ENCODE measurements around the gene PHOX2A. TPM values are rescaled to one million over a fixed set of nuclear protein-coding genes. Genes with fewer than 3 reads are reported as not detected.

Gene PHOX2A
- total RNA-seq, 4 donors from 2014 or later, result not detected

GRCh38 chr11:72249961-72250360 is 6.0 kb upstream of the PHOX2A start:
- H3K4me1 ChIP-seq, result no peaks in the 10 kb centered on the region
- intact Hi-C loops (cut with DNase I; ENCODE audit: low total_unique reads), result no loop called here
- TF ChIP-seq POLR2A (IDR thresholded peaks at IDR 0.05), result no peak
- TF ChIP-seq, protein P1, sequence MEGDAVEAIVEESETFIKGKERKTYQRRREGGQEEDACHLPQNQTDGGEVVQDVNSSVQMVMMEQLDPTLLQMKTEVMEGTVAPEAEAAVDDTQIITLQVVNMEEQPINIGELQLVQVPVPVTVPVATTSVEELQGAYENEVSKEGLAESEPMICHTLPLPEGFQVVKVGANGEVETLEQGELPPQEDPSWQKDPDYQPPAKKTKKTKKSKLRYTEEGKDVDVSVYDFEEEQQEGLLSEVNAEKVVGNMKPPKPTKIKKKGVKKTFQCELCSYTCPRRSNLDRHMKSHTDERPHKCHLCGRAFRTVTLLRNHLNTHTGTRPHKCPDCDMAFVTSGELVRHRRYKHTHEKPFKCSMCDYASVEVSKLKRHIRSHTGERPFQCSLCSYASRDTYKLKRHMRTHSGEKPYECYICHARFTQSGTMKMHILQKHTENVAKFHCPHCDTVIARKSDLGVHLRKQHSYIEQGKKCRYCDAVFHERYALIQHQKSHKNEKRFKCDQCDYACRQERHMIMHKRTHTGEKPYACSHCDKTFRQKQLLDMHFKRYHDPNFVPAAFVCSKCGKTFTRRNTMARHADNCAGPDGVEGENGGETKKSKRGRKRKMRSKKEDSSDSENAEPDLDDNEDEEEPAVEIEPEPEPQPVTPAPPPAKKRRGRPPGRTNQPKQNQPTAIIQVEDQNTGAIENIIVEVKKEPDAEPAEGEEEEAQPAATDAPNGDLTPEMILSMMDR (IDR thresholded peaks at IDR 0.05), result no peak
- no peak for DNase-seq
- H3K4me3 ChIP-seq, result no peak overlapping the region
- no peak overlapping the region for H3K27ac ChIP-seq
- no peaks in the 10 kb centered on the region for H3K36me3 ChIP-seq
- H3K27me3 ChIP-seq, result peaks cover 0 to 13% of the 10 kb centered on the region in 2 donors
- H3K9me3 ChIP-seq, result no peaks in the 10 kb centered on the region

DNA sequence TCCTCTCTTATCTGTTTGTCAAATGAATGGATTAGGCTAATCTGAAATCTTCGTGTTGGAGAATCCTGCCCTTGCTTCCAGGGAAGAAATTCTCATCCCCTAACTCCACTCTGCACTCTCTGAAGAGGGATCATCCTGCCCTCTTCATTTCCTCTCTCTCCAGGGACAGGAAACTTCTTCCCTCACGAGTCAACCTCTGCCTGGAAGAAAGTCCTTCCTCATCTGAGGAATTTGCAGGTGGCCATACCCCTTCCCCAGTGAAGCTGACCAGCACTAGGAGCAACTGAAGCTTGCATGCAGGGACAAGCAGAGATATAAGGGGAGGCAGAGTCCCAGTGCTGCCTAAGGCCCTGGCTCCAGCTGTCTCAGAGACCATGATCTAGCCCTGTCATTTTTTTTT is 3.6 kb upstream of the PHOX2A start:
- Histone ChIP-seq H3K36me3 (no peaks in the 10 kb centered on the region), H3K27me3 (peaks cover 19 to 35% of the 10 kb centered on the region in 2 donors), H3K27ac (no peak overlapping the region), H3K4me3 (no peak overlapping the region), H3K4me1 (peaks cover 0 to 8% of the 10 kb centered on the region in 2 donors), H3K9me3 (no peaks in the 10 kb centered on the region)
- no peak for TF ChIP-seq POLR2A (IDR thresholded peaks at IDR 0.05)
- TF ChIP-seq, protein P1 (IDR thresholded peaks at IDR 0.05), result no peak
- DNase-seq, result no peak
- intact Hi-C loops (cut with DNase I; ENCODE audit: low total_unique reads), result no loop called here

- DNase-seq, result no peak
- no peak overlapping the region for H3K4me3 ChIP-seq
- no peak for TF ChIP-seq POLR2A (IDR thresholded peaks at IDR 0.05)
- TF ChIP-seq, protein P1 (IDR thresholded peaks at IDR 0.05), result no peak
- peaks cover 23 to 50% of the 10 kb centered on the region in 2 donors for H3K27me3 ChIP-seq
- no peaks in the 10 kb centered on the region for H3K36me3 ChIP-seq
- intact Hi-C loops (cut with DNase I; ENCODE audit: low total_unique reads), result no loop called here
- H3K9me3 ChIP-seq, result no peaks in the 10 kb centered on the region
- H3K4me1 ChIP-seq, result peaks cover 0 to 8% of the 10 kb centered on the region in 2 donors
- no peak overlapping the region for H3K27ac ChIP-seq
Observed at GRCh38 chr11:72245263-72245816, 1.4 kb upstream of the PHOX2A start.

- no peak for TF ChIP-seq POLR2A (IDR thresholded peaks at IDR 0.05)
- TF ChIP-seq, protein P1 (IDR thresholded peaks at IDR 0.05), result no peak
- no peak for DNase-seq
Observed at GRCh38 chr11:72244361-72245262, 636 bp upstream of the PHOX2A start.

More at GRCh38 chr11:72244361-72245262, 636 bp upstream of the PHOX2A start:
- H3K27me3 ChIP-seq, result peaks cover 23 to 50% of the 10 kb centered on the region in 2 donors
- intact Hi-C loops (cut with DNase I; ENCODE audit: low total_unique reads), result no loop called here
- no peak overlapping the region for H3K27ac ChIP-seq
- H3K4me1 ChIP-seq, result peaks cover 0 to 14% of the 10 kb centered on the region in 2 donors
- H3K36me3 ChIP-seq, result no peaks in the 10 kb centered on the region
- no peak overlapping the region for H3K4me3 ChIP-seq
- H3K9me3 ChIP-seq, result no peaks in the 10 kb centered on the region

Data from uterus (tissue), 4 donors.